ENCODE data around the gene GSAP.

DNA sequence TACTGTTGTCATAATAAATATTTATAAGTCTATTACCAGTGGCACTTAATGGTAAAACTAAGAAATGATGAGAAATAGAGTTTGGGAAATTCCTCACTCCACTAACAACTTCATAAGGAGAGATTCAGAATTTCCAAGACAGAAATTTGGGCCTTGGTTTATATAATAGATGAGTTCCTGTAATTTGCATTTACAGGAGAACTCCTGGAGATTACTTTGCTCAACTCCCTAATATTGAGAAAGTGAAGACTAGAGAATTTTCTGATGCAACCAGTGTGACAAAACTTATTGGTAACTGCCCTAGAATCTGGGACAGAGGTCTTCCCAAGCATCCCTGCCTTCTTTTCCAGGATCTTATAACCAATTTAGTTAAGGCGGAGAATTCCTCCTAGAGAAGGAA lies 49.1 kb upstream of the GSAP start:
- TF ChIP-seq, protein P1, sequence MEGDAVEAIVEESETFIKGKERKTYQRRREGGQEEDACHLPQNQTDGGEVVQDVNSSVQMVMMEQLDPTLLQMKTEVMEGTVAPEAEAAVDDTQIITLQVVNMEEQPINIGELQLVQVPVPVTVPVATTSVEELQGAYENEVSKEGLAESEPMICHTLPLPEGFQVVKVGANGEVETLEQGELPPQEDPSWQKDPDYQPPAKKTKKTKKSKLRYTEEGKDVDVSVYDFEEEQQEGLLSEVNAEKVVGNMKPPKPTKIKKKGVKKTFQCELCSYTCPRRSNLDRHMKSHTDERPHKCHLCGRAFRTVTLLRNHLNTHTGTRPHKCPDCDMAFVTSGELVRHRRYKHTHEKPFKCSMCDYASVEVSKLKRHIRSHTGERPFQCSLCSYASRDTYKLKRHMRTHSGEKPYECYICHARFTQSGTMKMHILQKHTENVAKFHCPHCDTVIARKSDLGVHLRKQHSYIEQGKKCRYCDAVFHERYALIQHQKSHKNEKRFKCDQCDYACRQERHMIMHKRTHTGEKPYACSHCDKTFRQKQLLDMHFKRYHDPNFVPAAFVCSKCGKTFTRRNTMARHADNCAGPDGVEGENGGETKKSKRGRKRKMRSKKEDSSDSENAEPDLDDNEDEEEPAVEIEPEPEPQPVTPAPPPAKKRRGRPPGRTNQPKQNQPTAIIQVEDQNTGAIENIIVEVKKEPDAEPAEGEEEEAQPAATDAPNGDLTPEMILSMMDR (IDR thresholded peaks at IDR 0.05), result no peak
- TF ChIP-seq, protein P2, sequence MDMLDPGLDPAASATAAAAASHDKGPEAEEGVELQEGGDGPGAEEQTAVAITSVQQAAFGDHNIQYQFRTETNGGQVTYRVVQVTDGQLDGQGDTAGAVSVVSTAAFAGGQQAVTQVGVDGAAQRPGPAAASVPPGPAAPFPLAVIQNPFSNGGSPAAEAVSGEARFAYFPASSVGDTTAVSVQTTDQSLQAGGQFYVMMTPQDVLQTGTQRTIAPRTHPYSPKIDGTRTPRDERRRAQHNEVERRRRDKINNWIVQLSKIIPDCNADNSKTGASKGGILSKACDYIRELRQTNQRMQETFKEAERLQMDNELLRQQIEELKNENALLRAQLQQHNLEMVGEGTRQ (CRISPR knock-in tag; IDR thresholded peaks at IDR 0.05), result no peak
- TF ChIP-seq MYBL2 (CRISPR knock-in tag; IDR thresholded peaks at IDR 0.05) (no peak), NR2C2 (CRISPR knock-in tag; IDR thresholded peaks at IDR 0.05) (no peak), FOXP4 (CRISPR knock-in tag; IDR thresholded peaks at IDR 0.05) (no peak), TEAD4 (CRISPR knock-in tag; IDR thresholded peaks at IDR 0.05) (no peak), TP53 (CRISPR knock-in tag; IDR thresholded peaks at IDR 0.05) (no peak), ATF2 (CRISPR knock-in tag; IDR thresholded peaks at IDR 0.05; ENCODE audit: borderline replicate concordance, low read depth) (no peak)
- TF ChIP-seq, protein P3, sequence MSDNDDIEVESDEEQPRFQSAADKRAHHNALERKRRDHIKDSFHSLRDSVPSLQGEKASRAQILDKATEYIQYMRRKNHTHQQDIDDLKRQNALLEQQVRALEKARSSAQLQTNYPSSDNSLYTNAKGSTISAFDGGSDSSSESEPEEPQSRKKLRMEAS (CRISPR knock-in tag; IDR thresholded peaks at IDR 0.05), result no peak
- TF ChIP-seq, protein P4, sequence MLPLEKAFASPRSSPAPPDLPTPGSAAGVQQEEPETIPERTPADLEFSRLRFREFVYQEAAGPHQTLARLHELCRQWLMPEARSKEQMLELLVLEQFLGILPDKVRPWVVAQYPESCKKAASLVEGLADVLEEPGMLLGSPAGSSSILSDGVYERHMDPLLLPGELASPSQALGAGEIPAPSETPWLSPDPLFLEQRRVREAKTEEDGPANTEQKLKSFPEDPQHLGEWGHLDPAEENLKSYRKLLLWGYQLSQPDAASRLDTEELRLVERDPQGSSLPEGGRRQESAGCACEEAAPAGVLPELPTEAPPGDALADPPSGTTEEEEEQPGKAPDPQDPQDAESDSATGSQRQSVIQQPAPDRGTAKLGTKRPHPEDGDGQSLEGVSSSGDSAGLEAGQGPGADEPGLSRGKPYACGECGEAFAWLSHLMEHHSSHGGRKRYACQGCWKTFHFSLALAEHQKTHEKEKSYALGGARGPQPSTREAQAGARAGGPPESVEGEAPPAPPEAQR (CRISPR knock-in tag; IDR thresholded peaks at IDR 0.05), result no peak
- TF ChIP-seq, protein P5, sequence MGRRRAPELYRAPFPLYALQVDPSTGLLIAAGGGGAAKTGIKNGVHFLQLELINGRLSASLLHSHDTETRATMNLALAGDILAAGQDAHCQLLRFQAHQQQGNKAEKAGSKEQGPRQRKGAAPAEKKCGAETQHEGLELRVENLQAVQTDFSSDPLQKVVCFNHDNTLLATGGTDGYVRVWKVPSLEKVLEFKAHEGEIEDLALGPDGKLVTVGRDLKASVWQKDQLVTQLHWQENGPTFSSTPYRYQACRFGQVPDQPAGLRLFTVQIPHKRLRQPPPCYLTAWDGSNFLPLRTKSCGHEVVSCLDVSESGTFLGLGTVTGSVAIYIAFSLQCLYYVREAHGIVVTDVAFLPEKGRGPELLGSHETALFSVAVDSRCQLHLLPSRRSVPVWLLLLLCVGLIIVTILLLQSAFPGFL (CRISPR knock-in tag; IDR thresholded peaks at IDR 0.05; ENCODE audit: borderline replicate concordance), result no peak
